NOMO-1 treated with DMSO at 0.1 percent for 48 hours (cell line): ENCODE results near the gene SPAG7.

Experiments
- DNase-seq: peaks from one replicate; lab custom pipeline; 2025; ENCODE audit not compliant: unreplicated experiment; lab: John Stamatoyannopoulos, UW

Gene SPAG7, protein sequence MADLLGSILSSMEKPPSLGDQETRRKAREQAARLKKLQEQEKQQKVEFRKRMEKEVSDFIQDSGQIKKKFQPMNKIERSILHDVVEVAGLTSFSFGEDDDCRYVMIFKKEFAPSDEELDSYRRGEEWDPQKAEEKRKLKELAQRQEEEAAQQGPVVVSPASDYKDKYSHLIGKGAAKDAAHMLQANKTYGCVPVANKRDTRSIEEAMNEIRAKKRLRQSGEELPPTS

DNA sequence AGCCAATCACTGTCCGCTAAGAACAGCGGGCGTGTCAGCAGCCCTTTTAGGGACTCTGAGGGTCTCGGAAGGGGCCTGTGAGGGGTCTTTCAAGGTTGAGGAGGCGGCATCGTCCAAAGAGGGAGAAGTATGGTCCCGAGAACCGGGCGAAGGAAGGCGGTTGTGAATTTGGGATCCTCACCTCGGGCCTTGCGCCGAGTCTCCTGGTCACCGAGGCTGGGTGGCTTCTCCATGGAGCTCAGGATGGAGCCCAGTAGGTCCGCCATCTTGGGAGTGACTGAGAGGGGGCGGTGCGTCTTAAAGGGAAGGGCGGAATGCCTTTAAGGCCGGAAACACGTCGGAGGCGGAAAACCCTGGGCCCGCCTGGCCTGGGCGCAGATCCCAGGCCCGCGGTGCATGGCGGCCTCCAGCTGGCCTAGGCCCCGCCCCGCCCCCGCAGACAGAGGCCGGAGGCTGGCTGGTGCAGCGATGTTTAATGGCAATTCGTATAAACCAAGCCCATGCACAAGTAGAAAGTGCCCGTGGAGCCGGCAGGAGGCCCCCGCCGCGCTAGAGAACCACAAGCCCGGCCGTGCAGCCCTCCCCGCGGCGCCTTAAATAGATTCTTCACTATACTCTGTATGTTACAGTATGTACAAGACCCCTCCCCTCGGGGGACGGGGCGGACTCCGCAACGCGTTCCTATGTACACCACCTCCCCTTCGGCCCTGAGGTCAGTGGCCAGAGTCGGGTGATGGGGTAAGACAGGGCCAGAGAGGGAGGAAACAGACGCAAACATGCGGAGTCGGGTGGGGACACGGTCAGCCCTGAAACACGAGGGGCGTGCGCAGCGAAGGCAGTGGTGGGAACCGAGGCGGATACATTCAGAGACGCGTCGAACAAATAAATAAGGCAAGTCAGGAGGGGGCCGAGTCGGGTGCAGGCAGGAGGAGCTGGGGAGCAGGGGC is at the start of gene SPAG7:
SPAG7 (minus strand) TSS at position 279 of the 947 bp plus-strand sequence; CDS start at position 266, 13 bp downstream.
- peak; percentile 97 for DNase-seq

DNA sequence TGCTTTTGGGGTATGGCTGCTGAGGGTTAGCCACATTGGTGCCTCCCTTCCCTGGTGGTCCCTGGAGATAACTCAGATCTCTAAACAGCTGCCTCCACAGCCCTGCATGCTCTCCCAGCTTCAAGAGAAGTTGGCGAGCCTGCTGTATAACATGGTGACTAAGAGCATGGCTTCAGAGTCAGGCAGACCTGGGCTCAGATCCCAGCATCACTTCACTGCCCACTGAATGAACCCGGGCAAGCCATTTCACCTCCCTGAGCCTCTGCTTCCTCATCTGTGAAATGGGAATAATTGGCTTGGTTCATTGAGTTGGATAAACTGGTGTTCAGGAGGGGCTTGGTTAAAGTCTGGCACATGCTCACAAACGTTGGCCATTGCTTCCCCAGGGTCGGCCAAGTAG is 46.7 kb upstream of the SPAG7 start:
- DNase-seq: no peak

DNA sequence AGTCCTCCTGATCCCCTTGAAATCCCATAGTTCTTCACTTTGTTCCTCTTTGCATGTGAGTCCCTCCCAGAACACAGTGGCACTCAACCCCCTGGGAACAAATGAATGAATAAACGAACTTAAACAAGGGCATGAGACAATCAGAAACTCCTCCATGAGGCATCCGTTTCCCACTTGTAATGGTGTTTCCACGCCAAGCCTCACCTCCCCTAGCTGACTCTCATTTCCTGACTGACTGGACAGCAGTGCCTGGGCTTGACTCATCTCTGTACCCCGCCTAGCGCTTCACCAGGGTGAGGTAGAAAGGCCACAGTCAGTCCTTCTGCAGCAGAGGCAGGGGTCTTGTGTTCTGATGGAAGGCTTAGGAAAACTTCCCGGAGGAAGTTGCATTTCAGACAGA is 44.3 kb upstream of the SPAG7 start:
- DNase-seq: no peak

DNA sequence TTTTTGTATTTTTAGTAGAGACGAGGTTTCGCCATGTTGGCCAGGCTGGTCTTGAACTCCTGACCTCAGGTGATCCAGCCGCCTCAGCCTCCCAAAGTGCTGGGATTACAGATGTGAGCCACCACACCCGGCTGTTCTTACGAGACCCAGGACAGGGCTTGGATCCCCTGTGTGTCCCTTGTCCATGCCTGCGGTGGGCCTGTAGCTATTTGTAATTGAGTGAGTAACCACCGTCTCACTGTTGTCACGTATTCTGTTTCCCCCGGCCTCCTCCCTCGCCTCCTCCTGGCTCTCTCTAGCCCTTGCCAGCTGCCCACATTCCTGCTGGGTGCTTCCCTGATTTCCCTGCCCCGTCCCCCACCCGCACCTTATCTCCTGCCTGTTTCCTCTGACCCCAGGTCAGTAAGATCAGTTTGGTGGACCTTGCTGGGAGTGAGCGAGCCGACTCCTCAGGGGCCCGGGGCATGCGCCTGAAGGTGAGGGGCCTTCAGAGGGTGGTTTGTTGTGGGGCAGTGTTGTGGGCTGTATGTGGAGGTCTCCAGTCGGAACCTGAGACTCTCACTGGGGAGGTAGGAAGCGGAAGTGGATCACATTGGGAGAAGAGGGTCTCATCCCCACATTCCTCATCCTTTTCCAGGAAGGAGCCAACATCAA is 35.7 kb upstream of the SPAG7 start:
- no peak for DNase-seq

DNA sequence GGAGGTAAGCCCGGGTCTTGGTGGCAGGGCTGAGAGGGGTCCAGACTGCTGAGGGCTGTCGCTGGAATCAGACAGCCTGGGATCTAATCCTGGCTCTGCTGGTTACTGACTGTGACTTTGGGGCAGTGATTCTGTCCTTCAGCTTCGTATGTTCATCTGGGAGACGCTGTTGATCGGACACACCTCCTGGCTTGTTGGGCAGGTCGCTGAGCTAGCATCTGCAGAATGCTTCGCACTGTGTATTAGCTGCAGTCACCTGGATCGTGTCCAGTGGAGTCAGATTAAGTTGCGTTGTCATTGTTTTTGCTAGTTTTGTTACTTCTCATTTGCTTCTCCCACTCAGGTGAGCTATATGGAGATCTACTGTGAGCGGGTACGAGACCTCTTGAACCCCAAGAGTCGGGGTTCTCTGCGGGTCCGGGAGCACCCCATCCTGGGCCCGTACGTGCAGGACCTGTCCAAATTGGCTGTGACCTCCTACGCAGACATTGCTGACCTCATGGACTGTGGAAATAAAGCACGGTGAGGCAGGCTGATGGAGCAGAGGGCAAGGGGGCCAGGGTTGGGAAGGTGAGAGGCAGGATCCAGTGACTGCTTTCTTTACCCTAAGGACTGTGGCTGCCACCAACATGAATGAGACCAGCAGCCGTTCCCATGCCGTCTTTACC is 34.6 kb upstream of the SPAG7 start:
- no peak for DNase-seq

DNA sequence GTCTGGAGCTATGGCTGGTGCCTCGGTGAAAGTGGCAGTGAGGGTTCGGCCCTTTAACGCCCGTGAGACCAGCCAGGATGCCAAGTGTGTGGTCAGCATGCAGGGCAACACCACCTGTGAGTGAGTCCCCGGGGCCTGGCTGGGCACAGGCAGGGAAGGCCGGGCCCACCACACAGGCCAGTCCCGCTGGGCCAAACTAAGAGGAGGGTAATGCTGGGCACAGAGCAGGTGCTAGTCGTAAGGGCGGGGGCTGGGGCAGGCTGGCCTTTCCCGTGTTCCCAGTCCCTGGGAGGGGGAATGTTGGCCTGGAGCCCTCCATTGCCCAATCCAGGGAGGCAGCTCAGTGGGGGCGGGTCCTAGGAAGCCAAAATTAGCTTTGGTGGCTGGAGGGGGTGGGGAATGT is 32.6 kb upstream of the SPAG7 start:
- no peak for DNase-seq

DNA sequence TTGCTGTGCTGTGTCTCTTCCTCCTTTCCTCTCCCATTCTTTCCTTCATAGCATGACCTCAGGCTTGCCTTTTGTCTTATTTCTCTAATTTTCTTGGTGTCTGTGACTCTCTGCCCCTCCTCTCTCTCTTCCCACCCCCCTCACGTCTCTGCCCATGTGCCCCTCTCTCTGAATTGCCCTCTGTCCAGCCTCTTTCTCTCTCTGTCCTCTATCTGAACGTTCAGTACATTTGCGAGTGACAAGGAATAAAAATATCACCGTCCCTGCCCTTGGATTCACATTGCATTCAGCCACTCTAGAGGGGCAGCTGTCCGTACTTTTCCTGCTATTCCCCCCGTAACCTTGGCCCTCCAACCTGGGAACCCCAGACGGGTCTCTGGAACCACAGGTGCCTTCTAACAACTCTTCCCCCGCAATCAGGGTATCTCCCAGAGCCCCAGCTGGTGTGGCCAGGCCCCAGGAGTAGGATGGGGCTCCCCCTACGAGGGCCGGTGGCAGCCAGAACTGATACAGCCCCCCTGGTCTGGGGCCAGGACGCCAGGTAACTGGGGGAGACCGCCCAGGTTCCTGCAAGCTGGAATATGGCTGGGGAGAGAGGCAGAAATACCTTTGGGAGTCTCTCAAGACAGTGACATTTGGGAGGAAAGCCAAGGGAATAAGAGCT is 31.9 kb upstream of the SPAG7 start:
- DNase-seq: peak; percentile 1

DNA sequence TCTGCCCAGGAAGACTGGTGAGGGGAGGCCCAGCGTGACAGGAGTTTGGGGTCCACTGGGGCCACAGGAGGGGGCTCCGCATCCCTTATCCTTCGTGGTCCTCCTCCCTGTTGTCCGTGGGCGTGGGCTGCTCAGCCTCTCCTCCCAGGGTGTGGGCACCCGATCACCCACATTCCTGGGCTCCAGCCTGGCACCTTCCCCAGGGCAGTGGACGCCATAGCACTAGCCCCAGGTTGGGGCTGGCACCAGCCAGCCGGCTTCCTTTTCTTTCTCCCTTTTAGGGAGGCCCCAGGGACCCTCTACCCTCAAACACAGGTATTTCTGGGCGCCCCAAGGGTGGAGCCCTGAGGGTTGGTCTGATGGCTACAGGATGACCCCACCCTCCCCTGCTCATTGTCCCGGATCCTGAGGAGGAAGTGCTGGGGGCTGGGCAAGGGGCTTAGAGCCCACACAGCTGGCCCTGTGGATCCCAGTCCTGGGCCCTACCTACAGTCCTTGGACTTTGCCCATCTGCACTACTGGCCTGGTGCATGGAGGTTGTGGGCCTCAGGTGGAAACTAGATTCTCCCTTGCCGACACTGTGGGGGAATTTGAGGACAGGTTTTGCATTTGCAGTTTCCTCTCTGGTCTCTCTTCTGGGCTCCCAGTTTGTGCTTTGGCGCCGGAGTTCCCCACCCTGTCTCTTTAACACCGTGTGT is 31.3 kb upstream of the SPAG7 start:
- DNase-seq: no peak

DNA sequence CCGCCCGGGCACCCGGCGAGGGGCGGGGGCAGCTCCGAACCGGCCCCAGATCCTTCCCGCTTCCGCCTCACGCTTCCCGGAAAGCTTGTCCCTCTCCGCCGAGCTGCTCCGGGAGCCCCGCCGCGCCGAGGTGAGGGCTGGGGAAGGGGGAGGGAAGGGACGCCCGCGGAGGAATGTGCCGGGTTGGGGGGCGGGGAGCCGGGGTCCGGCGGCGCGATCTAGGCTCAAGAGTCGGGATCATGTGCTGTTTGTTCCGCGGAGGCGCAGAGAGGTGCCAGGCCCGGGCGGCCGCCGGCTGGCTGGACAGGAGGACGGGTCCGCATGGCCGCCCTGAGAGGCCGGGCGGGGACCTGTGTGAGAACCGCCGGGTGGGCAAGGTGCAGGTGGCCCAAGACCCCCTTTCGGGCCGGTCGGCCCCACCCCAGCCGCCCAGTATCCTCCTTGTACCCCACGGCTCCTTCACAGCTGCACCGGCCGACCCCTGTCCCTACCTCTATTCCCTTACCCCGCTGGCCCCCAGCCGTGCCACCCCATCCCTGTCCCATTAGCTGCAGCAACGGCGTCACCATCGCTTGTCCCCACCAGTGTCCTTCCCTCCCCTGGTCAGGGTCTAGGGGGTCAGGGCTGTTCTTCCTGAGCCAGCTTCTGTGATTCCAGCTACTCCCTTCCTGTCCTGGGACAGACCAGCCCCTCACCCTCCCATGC is 30.6 kb upstream of the SPAG7 start:
- no peak for DNase-seq

DNA sequence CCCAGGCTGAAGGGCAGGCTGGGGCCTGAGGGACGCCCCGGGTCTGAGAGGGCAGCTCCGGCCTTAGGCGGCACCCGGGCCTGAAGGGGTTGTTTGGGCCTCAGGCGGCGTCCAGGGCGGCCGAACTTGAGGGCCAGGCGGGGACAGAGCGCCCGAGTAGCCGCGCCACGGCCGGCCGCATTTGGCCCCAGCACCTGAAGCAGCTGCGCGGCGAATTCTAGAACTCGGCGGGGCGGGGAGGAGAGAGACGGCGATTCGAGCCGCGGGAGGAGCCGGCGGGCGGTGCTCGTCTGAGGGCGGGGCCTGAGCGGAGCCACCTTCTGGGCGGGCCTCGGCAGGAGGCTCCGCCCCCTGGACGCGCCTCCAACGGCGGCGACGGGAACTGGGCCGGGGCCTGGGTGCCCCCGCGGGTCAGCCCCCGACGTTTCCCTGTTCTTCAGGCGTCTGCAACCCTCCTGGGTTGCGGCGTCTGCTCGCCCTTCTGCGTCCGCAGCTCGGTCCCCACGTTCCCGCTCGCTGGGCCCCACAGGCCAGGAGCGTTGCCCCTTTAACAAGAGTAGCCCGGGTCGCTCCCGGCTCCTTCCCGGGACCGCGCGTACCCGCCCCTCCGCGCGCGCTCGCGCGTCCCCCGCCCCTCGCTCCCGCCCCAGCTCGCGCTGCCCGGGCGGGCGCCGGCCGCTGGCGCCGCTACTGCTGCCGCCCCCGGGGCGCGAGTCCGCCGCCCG is 29.8 kb upstream of the SPAG7 start, which contains the start of the genes INCA1 and KIF1C:
INCA1 (minus strand) TSS at position 221 of the 725 bp plus-strand sequence. CDS start 3,085 bp downstream, outside the sequence.
KIF1C (plus strand) TSS at position 649 of the 725 bp plus-strand sequence. CDS start 2,297 bp downstream, outside the sequence.
- peak; percentile 85 for DNase-seq

DNA sequence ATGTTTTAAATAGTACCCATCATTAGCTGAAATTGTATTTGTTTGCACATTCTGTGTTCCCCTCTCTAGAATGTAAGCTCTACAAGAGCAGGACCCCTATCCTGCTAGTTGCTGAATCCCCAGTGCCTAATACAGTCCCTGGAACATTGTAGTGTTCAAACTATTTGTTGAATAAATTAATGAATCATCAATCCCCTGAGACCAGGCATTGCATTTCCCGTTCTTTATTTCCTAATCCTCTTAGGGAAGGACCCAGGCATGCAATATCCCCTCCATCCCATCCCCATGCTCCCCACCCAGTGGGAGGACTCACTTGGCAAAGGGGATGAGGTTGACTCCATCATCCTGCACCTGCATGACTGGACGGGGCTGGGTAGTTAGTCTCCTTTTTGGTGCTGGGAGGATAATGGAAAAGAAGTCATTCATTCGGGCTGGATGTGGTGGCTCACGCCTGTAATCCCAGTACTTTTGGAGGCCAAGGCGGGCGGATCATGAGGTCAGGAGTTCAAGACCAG is 26.5 kb upstream of the SPAG7 start:
- no peak for DNase-seq

DNA sequence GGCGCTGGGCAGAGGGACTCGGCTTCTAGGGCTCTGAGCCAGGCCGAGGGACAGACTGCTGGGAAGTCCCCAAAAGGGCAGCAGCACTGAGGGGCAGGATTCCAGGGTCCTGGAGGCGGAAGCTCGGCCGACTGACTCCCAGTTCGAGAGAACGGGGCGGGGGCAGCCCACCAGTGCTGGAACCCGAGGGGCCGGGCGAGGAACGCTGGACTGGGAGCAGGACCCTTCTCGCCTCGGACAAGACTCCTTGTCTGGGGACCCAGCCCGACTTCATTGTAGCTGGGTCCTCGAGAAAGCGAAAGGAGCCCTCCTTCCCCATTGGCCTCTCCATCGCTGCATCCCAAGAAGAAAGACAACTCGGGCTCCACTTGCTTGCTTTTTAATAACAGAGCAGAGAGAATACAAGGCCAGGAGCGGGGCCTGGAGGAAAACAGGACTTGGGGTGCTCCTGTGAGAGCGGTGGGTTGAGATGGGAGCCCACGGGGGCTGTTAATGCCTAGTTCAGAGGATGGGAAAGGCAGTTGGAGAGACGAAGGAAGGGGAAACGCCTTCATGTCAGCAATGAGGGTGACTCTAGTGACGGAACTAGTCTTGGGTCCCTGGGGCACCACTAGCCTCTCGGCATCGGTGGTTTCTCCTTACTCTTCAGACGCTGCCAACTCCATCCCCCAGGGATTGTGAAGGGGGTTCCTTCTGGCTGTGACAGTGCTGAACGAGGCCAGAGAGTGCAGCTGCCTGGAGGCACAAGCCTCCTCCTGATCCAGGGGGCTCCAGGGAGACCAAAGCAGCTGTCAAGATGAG is 20.4 kb upstream of the SPAG7 start:
- DNase-seq: peak; percentile 22

DNA sequence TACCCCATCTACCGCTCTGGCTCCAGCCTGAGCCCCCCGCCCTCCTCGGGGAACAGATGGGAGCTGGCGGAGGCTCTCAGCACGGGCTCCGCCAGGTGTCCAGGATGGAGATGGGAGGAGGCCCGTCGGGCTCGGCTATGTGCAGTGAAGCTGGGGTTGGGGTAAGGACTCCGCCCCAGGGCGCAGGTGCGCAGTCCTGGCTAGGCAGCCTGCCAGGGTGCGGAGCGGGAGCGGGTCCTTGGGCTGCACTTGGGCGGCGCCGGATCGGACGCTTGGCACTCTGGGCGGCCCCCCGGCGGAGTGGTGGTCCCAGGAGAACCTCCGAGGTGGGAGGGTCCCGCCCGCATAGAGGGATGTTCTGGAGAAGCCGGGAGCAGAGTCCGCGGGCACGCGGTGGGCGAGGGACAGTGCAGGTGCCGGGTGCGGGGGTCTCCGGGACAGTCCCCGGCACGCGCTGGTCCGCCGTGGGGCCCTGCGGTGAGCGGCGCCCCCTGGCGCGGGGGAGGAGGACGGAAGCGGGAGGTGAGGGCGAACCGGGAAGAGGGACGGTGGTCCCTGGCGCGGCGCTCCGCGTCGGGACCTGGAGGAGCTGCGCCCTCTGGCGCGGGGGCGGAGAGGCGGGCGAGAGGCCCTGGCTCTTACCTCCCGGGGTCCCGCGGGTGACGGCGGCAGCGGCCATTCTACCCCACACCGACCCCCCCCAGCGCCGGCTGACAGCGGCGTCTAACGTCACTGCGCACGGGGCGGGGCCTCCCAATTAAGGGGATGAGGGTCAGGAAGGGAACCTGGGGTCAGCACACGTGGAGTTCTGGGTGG is 19.5 kb upstream of the SPAG7 start, which contains the start of gene CAMTA2:
CAMTA2 (minus strand) TSS at position 725 of the 816 bp plus-strand sequence. CDS start 1,453 bp downstream, outside the sequence.
- peak; percentile 81 for DNase-seq

DNA sequence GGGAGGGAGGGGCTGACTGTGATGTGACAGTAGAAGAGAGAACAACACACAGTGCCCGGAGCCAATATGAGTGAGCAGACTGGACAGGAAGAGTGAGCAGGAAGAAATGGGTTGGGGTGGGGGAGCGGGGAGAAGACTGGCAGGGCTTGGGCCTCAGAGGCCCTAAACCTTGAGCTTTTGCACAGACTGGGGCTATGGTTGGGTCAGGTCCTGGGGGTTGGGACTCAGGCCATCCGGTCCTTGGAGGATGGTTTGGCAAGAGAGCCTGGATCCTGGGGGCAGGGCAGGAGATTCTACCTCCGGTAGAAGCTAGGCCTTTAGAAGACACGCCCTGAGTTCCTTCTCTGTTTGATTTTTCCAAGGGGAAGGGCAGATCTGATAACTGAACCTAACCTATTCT is 18.8 kb upstream of the SPAG7 start:
- no peak for DNase-seq

DNA sequence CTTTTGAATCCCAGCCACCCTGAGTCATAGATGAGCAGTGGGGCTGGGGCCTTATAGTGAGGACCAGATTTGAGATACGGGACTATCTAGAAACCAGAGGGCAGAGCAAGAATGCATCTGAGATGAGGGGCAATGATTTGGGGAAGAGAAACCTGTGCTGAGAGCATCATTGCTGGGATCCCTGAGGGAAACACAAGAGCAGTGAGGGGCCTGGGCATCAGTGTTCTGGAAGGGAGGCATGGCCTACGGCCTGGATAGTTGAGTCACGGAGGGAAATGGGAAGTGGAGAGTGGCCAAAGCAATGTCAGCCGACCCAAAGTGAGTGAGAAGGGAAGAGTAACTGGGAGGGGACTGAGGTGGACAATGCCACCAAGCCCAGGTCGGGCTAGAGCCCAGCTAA is 14.7 kb upstream of the SPAG7 start:
- no peak for DNase-seq

DNA sequence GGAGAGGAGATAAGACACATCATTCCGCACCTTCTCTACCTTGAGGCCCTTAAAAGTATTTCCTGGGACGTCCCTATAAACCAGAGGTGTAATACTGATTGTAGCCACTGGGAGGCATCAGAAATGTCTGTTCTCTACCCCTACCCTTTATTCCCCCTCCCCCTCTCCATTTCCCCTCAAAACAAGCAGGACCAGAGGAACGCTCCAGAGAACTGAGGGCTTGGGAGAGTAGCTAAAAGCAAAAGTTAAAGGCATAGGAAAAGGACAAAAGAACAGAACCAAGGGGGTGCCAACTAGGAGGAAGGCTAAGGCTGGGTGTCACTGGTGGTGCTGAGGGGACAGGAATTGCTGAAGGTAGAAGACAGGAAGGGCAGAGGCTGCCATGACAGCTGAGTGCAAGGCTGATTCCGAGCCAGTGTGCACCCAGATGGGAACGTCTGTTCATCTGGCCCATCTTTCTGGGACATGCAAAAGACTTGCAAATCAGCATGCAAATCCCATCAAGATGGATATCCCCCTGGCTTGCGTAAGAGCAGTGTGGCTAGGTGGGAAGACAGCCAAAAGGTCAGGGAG is 13.1 kb upstream of the SPAG7 start:
- peak; percentile 14 for DNase-seq
